ENCODE data around the gene RGMA.

DNA sequence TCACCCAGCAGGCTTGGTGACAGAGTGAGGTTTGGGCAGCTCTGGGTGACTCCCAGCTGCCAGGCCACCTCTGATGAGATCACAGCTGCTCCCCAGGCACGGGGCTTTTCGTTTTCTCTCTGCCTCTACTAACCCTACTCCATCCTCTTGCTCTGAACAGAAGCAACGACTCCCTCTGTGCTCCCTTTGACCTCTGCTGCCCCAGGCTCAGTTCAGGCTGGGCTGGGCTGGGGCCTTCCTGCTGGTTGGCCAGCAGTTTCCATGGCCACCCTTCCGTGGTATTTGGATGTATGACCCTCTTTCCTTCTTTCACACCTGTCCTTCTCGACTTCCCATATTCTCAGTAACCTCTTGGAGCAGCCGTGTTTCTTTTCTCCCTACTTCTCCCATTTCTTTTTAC is 8.6 kb downstream of the RGMA start:
- TF ChIP-seq, protein P1, sequence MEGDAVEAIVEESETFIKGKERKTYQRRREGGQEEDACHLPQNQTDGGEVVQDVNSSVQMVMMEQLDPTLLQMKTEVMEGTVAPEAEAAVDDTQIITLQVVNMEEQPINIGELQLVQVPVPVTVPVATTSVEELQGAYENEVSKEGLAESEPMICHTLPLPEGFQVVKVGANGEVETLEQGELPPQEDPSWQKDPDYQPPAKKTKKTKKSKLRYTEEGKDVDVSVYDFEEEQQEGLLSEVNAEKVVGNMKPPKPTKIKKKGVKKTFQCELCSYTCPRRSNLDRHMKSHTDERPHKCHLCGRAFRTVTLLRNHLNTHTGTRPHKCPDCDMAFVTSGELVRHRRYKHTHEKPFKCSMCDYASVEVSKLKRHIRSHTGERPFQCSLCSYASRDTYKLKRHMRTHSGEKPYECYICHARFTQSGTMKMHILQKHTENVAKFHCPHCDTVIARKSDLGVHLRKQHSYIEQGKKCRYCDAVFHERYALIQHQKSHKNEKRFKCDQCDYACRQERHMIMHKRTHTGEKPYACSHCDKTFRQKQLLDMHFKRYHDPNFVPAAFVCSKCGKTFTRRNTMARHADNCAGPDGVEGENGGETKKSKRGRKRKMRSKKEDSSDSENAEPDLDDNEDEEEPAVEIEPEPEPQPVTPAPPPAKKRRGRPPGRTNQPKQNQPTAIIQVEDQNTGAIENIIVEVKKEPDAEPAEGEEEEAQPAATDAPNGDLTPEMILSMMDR (IDR thresholded peaks at IDR 0.05) = no peak
- no peak for TF ChIP-seq ZFX (IDR thresholded peaks at IDR 0.05; ENCODE audit: borderline replicate concordance)
